Right lung (tissue), 5 donors: ENCODE measurements around the gene NPAS4. TPM values are rescaled to one million over a fixed set of nuclear protein-coding genes. Genes with fewer than 3 reads are reported as not detected.
A peak's percentile ranks its signal among the peaks of the same experiment; 100 is the strongest.
"Not testable (repeated sequence)": the region's sequence is repeated elsewhere in the genome, so short reads cannot be mapped to it uniquely, and the experiment has no call there.

Experiments used
- DNase-seq, 2 donors: peaks; one replicate each; pipeline ENCODE4 v3.0.0-alpha.2; 2013
- polyA plus RNA-seq, 5 donors: library from polyadenylated mRNA; unstranded; fragments of 120-200 nt; gene quantifications; one replicate each; pipeline versions ENCODE4 v1.2.1 to v1.2.3, GENCODE V29; 2013; ENCODE audit warnings: inconsistent platforms in 1 of 5, low replicate concordance in 1 of 5; ENCODE audit not compliant: insufficient read length in 5 of 5, insufficient read depth in 1 of 5

NPAS4 gene
- polyA plus RNA-seq, 5 donors = 0.14 to 0.38 (median 0.17) TPM

DNA sequence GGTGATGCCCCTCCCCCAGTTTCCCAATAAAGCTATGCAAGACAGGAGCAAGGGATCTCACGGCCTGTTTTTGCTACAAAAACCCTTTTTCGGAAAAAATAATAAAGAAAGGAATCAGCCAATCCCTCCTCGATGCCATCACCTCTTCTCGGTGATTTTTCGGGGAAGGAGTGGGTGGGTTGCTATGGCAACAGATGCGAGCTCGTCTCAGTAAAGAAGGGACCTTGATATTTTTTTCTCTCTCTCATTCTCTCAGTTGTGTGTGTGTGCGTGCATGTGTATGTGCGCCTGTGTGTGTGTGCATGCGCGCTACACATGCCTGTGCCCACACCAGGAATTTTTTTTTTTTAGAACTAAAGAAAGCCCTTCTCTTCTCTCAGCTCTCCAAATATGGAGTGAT, 3.8 kb upstream of the NPAS4 start:
- DNase-seq = no peak

- peak; percentile 37 to 46 for DNase-seq
Observed at GRCh38 chr11:66418168-66418985, 2.5 kb upstream of the NPAS4 start.

GRCh38 chr11:66418986-66419308, 1.9 kb upstream of the NPAS4 start:
- no peak for DNase-seq

DNA sequence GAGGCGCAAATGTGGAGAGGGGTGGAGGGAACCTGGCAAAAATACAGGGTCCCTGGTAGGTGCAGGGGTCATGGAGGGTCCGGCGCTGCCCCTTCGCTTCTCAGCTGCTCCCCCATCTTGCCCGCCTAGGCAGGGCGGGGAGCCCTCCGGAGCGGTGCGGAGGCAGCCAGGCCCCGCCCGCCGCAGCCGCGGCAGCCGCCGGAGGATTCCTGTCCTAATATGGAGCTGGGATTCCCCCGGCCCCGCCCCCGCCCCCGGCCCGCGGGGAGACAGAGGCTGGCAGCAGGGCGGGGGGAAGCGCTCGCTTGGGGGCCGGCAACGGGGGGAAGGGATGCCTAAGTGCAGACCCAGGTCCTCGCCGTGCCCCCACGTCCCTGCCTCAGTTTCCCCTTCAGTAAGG, 1.0 kb upstream of the NPAS4 start:
- no peak for DNase-seq

GRCh38 chr11:66421492-66422205, 814 bp downstream of the NPAS4 start:
- peak; percentile 86 to 92 for DNase-seq

GRCh38 chr11:66426314-66426713, 5.5 kb downstream of the NPAS4 start:
- DNase-seq = no peak

DNA sequence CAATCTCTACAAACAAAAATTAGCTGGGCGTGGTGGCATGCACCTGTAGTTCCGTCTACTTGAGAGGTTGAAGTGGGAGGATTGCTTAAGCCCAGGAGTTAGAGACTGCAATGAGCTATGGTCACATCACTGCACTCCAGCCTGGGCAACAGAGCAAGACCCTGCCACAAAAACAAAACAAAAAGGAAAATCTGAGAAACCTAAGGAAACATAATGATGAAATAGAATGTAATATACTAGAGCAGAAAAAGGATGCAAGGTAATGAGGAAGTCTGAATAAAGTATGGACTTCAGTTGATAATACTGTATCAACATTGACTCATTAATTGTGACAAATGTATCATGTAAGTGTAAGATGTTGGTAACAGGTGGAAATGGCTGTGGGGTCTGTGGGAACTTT, 8.1 kb downstream of the NPAS4 start:
- no peak for DNase-seq

GRCh38 chr11:66429983-66430602, 9.3 kb downstream of the NPAS4 start:
- peak in 1 of 2 donors; percentile 35 for DNase-seq

- not testable (repeated sequence) for DNase-seq
Observed at GRCh38 chr11:66431287-66431686, 10.5 kb downstream of the NPAS4 start.

- not testable (repeated sequence) for DNase-seq
Observed at GRCh38 chr11:66431871-66432329, 11.1 kb downstream of the NPAS4 start.

DNA sequence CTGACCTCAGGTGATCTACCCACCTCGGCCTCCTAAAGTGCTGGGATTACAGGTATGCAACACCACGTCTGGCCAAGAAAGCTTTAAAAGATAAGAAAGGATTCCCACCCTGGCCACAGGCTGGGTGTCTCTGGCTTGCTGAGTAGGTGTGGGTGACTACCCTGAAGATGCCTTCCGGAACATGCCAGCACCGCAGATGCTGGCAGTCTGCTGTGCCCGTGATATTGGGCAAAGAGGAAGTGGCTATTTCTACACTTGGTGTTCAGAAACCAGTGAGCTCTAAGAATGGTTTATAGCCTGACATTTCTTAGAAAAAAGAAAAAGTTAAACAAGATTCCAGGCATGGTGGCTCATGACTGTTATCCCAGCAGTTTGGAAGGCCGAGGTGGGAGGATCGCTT, 11.8 kb downstream of the NPAS4 start:
- no peak for DNase-seq

DNA sequence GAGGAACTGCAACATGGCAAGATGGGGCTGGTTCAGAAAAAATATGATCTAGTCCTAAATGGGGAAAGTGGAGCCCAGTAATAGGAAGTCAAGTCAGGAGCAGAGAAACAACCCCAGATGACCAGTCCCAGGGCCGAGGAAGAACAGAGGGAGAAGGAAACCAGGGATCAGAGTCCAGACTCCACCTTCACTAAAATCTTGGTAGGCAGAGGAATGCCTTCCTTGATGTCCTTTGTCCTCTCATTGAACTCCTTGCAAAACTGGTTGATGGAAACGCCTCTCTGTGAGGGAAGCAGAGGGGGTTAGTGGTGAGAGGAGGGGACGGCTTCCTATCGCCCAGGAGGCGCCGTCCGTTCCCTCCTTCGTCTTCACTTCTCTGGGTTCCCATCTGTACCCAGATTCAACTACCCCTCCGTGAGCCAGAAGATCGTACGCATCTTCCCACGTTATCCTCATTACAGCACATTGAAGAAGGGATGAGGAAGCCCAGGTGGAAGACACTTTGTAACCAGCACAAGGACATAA, 17.2 kb downstream of the NPAS4 start:
- no peak for DNase-seq

DNA sequence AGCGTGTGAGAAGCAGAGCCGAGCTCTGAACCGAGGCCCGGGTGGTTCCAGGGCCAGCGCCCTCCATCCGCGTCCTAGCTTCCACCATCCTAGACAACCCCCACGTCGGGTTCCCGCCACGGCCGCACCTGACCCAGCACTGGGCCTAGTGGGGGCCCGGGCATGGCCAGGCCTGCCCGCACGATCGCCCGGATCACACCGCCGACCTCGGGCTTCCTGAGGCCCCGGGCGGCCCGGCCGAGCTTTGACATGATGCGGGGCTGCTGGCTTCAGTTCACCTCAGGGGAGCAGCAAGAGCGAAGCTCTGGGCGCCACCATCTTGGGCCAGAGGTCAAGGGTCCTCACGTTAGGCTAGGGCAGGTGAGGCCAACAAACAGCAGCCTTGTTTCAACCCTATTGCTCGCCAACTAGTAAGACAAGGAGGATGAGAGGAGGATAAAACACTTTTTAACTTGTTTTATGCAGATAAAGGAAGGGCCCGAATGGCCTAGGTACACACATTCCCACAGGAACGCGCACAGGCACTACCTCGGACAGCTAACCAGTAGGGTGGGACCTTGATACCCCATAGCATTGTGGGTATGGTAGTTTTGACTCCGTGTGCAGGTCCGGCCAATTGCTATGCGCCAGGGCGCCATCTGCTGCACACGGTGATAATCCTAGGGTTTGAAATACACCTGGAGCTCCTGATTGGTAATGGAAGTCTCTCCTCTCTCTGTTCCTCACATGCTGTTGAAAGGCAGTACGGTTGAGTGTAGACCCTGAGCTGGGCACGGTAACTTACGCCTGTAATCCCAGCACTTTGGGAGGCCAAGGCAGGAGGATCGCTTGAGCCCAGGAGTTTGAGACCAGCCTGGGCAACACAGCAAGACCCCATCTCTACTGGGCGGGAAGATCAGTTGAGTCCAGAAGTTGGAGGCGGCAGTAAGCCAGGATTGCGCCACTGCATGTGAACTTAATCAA, 17.9 kb downstream of the NPAS4 start, which contains the start of gene MRPL11:
TSS of gene MRPL11 (minus strand) at position 345 of the 963 bp plus-strand sequence. CDS start at position 251, 94 bp downstream.
- DNase-seq = peak; percentile 90 to 91

GRCh38 chr11:66440101-66440939, 19.5 kb downstream of the NPAS4 start:
- DNase-seq = not testable (repeated sequence)

- not testable (repeated sequence) for DNase-seq
Observed at GRCh38 chr11:66440940-66441282, 20.1 kb downstream of the NPAS4 start.

- no peak for DNase-seq
Observed at GRCh38 chr11:66443602-66444001, 22.8 kb downstream of the NPAS4 start.

- no peak for DNase-seq
Observed at GRCh38 chr11:66447012-66447411, 26.2 kb downstream of the NPAS4 start.

- no peak for DNase-seq
Observed at GRCh38 chr11:66448523-66448922, 27.7 kb downstream of the NPAS4 start.

DNA sequence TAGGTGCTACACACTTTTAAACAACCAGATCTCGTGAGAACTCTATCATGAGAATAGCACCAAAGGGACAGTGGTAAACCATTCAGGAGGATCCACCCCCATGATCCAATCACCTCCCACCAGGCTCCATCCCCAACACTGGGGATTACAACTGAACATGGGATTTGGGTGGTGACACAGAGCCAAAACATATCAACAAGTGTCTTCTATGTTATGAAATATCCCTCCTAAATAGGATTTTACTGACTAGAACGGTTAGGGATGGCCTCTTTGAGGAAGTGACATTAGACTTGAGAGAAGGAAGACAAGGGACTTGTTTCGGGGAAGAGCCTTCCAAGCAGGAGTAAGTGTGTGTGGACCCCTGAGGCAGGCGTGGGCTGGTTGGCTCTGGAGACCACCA, 29.7 kb downstream of the NPAS4 start:
- no peak for DNase-seq

GRCh38 chr11:66451663-66452062, 30.8 kb downstream of the NPAS4 start:
- no peak for DNase-seq
